Cerebellar cortex (tissue), 1 donor: ENCODE data around the gene BCL2.

ENCODE experiments used
- DNase-seq: peaks from one replicate; pipeline ENCODE4 v3.0.0-alpha.2; 2015; ENCODE audit warnings: low spot score

The BCL2 gene

DNA sequence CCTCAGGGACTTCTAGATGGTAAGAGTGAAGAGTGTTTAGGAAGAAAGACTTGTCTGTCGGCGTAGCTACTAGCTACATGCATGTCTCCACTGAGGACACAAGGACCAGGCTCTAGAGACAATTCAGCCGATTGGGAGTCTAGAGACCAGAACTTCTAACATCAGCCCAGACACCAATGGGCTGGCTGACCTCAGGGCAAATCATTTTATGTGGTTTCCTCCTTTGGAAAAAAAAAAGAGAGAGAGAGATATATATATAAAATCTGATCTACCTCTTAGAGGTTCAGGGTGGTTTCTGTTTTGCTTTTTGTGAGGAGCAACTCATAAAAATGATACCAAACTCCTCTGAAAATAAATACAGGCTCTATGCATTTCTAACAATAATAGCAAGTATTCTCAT, 212.8 kb downstream of the BCL2 start:
- no peak for DNase-seq

DNA sequence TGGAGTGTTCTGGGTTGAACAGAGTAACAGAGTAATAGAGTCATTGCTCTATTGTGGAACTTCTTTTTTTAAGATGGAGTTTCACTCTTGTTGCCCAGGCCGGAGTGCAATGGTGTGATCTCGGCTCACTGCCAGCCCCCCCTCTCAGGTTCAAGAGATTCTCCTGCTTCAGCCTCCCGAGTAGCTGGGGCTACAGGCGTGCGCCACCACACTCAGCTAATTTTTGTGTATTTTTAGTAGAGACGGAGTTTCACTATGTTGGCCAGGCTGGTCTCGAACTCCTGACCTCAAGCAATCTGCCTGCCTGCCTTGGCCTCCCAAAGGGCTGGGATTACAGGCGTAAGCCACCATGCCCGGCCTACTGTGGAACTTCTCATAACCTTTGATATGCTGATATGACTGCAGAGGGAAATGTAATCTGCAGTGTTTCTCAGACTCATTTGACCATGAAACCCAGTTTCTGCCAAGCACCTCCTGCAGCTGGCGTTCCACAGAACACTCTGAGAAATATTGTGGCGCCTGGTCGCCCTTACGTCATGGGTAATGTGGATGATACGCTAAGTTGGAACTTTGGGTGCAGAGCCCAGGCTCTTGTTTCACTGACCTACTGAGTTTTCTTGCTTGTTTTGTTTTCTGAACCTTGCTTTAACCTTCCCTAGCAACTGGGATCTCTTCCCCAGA, 213.8 kb downstream of the BCL2 start:
- no peak for DNase-seq

DNA sequence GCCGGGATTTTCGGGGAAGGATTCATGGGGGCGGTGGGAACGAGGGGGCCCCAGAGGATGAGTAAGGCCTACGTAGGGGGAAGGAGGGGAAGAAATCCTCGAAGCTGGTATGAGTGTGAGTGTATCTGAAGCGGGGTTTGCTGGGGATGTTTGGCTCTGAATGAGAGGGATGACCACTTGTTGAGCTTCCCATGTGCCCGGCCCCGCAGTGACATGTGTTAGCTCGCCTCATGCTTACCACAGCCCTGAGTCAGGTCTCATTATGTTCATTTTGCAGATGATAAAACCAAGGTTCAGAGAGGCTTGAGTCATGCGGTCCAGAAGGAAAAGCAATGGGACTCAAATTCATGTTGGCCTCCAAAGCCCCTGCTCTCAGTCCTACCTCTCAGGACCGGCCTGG, 214.7 kb downstream of the BCL2 start:
- no peak for DNase-seq

GRCh38 chr18:63102941-63103744, 216.4 kb downstream of the BCL2 start:
- DNase-seq = no peak

DNA sequence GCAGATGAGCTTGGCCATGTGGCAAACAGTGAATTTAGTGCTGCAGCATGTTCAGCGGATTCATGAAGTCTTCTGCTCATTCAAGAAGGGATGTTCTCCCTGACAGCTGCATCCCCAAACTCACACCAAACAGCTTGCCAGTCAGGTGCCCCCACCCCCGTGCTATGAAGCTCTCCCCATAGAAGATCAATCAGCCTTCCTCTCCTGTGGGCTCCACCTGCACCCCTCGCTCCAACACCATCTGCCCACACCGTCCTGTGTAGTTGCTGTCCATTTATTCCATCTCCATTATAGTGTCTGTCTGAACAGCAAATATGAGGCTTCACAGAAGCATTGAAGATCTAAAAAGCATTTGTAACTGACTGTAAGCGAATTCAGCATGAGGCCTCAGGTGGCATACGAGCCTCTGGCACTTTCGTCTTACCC, 218.9 kb downstream of the BCL2 start:
- DNase-seq = no peak

- DNase-seq = no peak
These were observed 219.5 kb downstream of the BCL2 start for GRCh38 chr18:63099848-63100629.

GRCh38 chr18:63099091-63099840, 220.3 kb downstream of the BCL2 start:
- no peak for DNase-seq

DNA sequence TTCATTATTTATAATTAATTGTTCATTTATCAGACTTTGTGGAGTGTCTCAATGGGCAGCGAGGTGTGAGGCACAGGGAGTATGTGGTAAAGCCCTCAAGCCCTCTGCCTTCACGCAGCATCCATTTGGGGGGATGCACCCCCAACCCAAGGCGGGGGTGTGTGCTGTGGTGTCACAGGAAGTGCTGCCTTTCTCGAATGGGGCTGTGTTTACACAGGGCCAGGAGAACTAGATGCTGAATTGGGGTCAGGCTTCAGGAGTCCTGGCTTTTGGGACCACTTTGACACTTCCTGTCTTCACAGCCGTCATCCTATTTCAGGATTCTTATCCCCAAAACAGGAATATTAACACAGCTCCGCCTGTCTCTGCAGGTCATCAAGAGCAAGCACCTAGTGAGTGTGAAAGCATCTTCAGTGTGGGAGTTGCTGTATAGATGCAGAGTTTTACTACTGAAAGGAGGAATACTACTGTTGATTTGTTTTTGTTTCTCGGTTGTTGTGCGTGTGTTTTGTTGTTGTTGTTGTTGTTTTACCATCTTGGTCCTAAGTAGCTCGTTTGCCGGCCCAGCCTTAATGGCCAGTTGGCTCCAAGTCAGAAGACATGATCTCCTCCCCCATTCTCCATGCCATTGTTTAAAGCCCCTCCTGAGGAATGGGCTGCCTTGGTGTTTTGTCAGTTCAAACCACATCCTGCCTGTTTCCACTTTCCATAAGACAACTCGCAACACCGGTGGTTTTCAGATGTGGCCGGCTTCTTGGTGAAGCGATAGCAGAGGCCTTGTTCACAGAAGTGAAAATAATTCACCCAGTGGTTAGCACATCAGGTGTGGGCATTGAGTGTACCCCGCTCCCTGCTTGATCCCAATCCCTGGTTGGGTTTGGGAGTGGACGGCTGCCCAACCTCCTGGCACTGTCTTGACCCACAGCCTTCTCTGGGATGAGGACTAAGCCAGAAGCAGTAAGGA, 221.3 kb downstream of the BCL2 start:
- DNase-seq = no peak

GRCh38 chr18:63097178-63097577, 222.4 kb downstream of the BCL2 start:
- DNase-seq = no peak

- no peak for DNase-seq
These were observed 223.2 kb downstream of the BCL2 start for GRCh38 chr18:63096327-63096874.

DNA sequence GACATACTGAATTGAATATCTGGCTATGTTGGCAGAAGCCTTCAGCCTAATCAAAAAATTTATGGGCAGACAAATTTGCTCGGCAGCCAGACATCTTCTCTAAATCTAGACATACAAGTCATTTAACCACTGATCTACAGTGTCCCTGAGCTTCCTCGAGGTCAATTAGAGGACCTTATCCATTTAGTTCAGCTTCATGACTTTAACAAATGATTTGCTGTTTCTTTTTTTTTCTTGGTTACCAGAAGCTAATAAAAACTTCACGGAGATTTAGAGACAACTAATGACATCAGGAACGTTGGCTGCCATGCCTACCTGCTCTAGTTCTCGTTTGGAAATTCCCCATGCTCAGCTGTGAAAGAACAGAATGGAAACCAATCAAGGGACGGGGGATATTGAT, 223.8 kb downstream of the BCL2 start:
- DNase-seq = no peak

DNA sequence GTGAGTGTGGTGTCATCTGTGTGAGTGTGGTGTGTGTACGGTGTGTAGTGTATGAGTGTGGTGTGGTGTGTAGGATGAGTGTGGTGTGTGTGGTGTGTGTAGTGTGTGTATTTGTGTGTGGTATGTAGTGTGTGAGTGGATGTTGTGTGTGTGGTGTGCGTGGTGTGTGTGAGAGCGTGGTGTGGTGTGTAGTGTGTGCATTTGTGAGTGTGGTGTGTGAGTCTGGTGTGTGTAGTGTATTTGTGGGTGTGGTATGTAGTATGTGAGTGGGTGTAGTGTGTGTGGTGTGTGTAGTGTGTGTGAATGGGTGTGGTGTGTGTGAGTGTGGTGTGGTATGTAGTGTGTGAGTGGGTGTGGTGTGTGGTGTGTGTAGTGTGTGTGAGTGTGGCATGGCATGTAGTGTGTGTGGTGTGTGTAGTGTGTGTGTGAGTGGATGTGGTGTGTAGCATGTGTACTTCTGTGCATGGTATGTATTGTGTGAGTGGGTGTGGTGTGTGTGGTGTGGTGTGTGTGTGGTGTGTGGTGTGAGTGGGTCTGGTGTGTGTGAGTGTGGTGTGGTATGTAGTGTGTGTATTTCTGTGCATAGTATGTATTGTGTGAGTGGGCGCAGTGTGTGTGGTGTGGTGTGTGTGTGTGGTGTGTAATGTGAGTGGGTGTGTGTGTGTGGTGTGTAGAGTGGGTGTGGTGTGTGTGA, 227.8 kb downstream of the BCL2 start:
- DNase-seq = no peak

DNA sequence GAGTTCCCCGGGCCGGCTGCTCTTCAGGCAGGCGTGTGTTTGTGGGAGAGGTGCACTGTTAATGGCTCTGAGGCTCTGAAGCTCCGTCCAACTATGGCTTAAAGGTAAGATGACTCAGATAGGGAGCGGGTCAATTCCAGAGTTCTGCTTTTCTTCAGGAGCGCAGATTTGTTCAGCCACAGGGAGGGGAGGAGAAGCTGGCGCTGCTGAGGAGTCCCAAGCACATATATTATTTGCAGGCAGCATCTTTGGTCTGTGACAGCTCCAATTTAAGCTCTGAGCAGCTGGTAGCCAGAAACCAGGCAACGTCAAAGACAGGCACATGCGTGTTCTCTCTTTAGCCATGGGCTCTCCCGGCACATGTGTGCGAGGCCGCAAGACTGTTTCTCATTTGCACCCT, 229.2 kb downstream of the BCL2 start:
- DNase-seq = no peak

- no peak for DNase-seq
These were observed 230.5 kb downstream of the BCL2 start for GRCh38 chr18:63089041-63089440.

GRCh38 chr18:63088262-63088661, 231.3 kb downstream of the BCL2 start:
- no peak for DNase-seq

GRCh38 chr18:63087421-63088230, 231.9 kb downstream of the BCL2 start:
- no peak for DNase-seq

DNA sequence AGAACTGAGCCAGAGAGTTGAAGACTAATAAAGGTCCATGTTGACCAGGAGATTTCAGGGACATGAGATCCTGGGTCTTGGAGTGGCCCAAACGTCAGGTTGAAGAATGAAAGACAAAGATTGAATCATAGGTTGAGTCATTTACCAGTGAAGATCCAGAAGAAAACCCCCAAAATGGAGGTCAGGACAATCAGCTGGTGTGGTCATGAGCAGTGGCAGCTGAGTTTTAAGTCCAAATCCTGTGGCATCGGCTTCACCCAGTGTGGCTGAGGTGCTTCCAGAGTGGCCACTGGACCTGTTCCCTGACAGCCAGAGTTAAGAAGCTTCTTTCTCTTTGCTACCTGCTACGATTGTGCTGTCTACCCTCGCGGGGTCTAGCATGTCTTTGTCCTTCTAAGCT, 234.0 kb downstream of the BCL2 start:
- DNase-seq = no peak

- DNase-seq = no peak
These were observed 235.3 kb downstream of the BCL2 start for GRCh38 chr18:63084219-63084618.

GRCh38 chr18:63083555-63083954, 236.0 kb downstream of the BCL2 start:
- no peak for DNase-seq
